ENCODE results near the gene PARD3B. TPM values are rescaled to one million over a fixed set of nuclear protein-coding genes. Genes with fewer than 3 reads are reported as not detected.

The PARD3B gene
- total and polyA plus RNA-seq, 2 of the 4 experiments (the other 2 are of a cell fraction): 3.3 to 15.6 TPM

DNA sequence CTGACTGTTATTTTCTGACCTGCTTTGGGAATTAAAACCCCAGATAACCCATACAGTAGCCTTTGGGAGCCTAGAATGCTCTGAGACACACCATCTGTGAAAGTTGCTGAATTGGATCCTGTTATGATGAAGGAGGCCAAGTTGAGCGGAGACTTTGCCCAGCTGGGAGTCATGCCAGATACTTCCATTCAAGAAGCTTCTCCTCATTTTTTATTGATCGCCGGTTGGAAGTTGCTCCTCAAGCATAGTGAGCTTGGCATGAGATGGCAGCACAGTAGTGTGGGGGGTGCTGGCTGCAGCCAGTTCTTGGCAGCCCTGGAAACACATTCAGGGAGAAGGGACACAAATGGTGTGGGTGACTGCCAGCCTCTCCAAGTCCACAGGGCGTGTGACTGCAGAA, 866.3 kb downstream of the PARD3B start:
- Histone ChIP-seq H4K5ac (ENCODE audit: low read depth, low read length) (no peak overlapping the region), H4K8ac (ENCODE audit: low read depth in 2 of 2, low read length in 2 of 2) (no peak overlapping the region), H3K14ac (replicated peaks; ENCODE audit: low read depth, low read length) (no peak overlapping the region), H3K18ac (ENCODE audit: low read depth, low read length) (no peak overlapping the region), H3K4me3 (ENCODE audit: insufficient read depth, low read depth, low read length) (no peak overlapping the region), H3K79me1 (ENCODE audit: low read depth in 1 of 2, low read length in 2 of 2) (no peaks in the 10 kb centered on the region), H2BK15ac (ENCODE audit: low read depth, low read length) (no peak overlapping the region), H3K27ac (ENCODE audit: insufficient read depth, low read length) (no peak overlapping the region), H3K27me3 (ENCODE audit: control insufficient read depth, insufficient read depth, low read length) (no peaks in the 10 kb centered on the region), H3K4me1 (ENCODE audit: control insufficient read depth, insufficient read depth, low read length) (peaks cover 7% of the 10 kb centered on the region), H3K9ac (ENCODE audit: low read depth, low read length) (no peak overlapping the region), H3K36me3 (ENCODE audit: control insufficient read depth, insufficient read depth, low read length) (no peaks in the 10 kb centered on the region), H2AK5ac (ENCODE audit: low read depth, low read length) (no peak overlapping the region), H3K9me1 (ENCODE audit: insufficient read depth, low read length) (no peaks in the 10 kb centered on the region), H2AK9ac (replicated peaks; ENCODE audit: low read depth, low read length, poor library complexity) (no peak overlapping the region), H3K56ac (ENCODE audit: extremely low read depth, insufficient read depth, low read length) (no peak overlapping the region), H3K4me2 (ENCODE audit: low read depth, low read length) (no peak overlapping the region), H4K91ac (ENCODE audit: insufficient read depth, low read depth, low read length) (no peak overlapping the region), H3K23ac (ENCODE audit: low read depth, low read length) (no peak overlapping the region), H2BK20ac (ENCODE audit: low read depth, low read length) (no peak overlapping the region), H2BK120ac (ENCODE audit: low read depth, low read length) (no peak overlapping the region), H3K9me3 (ENCODE audit: control insufficient read depth, insufficient read depth, low read length) (no peaks in the 10 kb centered on the region), H2BK5ac (ENCODE audit: low read depth, low read length, poor library complexity, severe bottlenecking) (no peak overlapping the region), H2AFZ (replicated peaks; ENCODE audit: low read length, poor library complexity) (no peak overlapping the region), H3K4ac (ENCODE audit: low read depth, low read length) (no peak overlapping the region), H4K20me1 (ENCODE audit: insufficient read depth, low read length) (no peaks in the 10 kb centered on the region)
- intact Hi-C loops (cut with micrococcal nuclease) (no loop called here), in situ Hi-C loops (cut with MboI; ENCODE audit: low sequenced_read_pairs) (no loop called here), dilution Hi-C loops (cut with HindIII; ENCODE audit: low sequenced_read_pairs, unreplicated experiment) (no loop called here)
- DNase-seq (no peak), ATAC-seq (ENCODE audit: low read depth) (no peak)
- WGBS, 2 experiments (ENCODE audit: extremely low coverage in 2 of 2, insufficient read length in 1 of 2): no CpG with 5 or more reads among the region's 4 CpGs
- ChIA-PET CTCF (no interaction called here), POLR2A (ENCODE audit: unreplicated experiment) (no interaction called here)
- TF ChIP-seq CEBPB (IDR thresholded peaks at IDR 0.05; ENCODE audit: low read depth, low read length) (no peak), RCOR1 (IDR thresholded peaks at IDR 0.05; ENCODE audit: insufficient replicate concordance, low read length) (no peak), RFX5 (IDR thresholded peaks at IDR 0.05; ENCODE audit: low read depth, low read length) (no peak), BHLHE40 (IDR thresholded peaks at IDR 0.05; ENCODE audit: low read depth, low read length) (no peak), MAZ (IDR thresholded peaks at IDR 0.05; ENCODE audit: borderline replicate concordance, low read depth, low read length) (no peak), CHD1 (IDR thresholded peaks at IDR 0.05; ENCODE audit: low read depth, low read length) (no peak), USF2 (IDR thresholded peaks at IDR 0.05; ENCODE audit: low read depth, low read length) (no peak), MXI1 (IDR thresholded peaks at IDR 0.05; ENCODE audit: borderline replicate concordance, low read depth, low read length) (no peak), MAFK (IDR thresholded peaks at IDR 0.05; ENCODE audit: low read depth, low read length) (no peak), POLR2A (IDR thresholded peaks at IDR 0.05; ENCODE audit: low read depth, low read length) (no peak), SMC3 (IDR thresholded peaks at IDR 0.05; ENCODE audit: low read depth, low read length) (no peak), FOS (IDR thresholded peaks at IDR 0.05; ENCODE audit: low read depth, low read length) (no peak), NFE2L2 (IDR thresholded peaks at IDR 0.05; ENCODE audit: low read depth, low read length) (no peak), RAD21 (IDR thresholded peaks at IDR 0.05; ENCODE audit: low read length) (no peak)
- TF ChIP-seq, protein P1, sequence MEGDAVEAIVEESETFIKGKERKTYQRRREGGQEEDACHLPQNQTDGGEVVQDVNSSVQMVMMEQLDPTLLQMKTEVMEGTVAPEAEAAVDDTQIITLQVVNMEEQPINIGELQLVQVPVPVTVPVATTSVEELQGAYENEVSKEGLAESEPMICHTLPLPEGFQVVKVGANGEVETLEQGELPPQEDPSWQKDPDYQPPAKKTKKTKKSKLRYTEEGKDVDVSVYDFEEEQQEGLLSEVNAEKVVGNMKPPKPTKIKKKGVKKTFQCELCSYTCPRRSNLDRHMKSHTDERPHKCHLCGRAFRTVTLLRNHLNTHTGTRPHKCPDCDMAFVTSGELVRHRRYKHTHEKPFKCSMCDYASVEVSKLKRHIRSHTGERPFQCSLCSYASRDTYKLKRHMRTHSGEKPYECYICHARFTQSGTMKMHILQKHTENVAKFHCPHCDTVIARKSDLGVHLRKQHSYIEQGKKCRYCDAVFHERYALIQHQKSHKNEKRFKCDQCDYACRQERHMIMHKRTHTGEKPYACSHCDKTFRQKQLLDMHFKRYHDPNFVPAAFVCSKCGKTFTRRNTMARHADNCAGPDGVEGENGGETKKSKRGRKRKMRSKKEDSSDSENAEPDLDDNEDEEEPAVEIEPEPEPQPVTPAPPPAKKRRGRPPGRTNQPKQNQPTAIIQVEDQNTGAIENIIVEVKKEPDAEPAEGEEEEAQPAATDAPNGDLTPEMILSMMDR (conservative IDR thresholded peaks at IDR 0.05; ENCODE audit: low read depth, low read length): no peak
- TF ChIP-seq, protein P2, sequence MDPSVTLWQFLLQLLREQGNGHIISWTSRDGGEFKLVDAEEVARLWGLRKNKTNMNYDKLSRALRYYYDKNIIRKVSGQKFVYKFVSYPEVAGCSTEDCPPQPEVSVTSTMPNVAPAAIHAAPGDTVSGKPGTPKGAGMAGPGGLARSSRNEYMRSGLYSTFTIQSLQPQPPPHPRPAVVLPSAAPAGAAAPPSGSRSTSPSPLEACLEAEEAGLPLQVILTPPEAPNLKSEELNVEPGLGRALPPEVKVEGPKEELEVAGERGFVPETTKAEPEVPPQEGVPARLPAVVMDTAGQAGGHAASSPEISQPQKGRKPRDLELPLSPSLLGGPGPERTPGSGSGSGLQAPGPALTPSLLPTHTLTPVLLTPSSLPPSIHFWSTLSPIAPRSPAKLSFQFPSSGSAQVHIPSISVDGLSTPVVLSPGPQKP (IDR thresholded peaks at IDR 0.05; ENCODE audit: borderline replicate concordance, low read depth, low read length): no peak
- no TSS peak for BruUV-seq (replicated peaks)
